Measurements from ENCODE around the gene USP7.

- TF ChIP-seq, protein P1, sequence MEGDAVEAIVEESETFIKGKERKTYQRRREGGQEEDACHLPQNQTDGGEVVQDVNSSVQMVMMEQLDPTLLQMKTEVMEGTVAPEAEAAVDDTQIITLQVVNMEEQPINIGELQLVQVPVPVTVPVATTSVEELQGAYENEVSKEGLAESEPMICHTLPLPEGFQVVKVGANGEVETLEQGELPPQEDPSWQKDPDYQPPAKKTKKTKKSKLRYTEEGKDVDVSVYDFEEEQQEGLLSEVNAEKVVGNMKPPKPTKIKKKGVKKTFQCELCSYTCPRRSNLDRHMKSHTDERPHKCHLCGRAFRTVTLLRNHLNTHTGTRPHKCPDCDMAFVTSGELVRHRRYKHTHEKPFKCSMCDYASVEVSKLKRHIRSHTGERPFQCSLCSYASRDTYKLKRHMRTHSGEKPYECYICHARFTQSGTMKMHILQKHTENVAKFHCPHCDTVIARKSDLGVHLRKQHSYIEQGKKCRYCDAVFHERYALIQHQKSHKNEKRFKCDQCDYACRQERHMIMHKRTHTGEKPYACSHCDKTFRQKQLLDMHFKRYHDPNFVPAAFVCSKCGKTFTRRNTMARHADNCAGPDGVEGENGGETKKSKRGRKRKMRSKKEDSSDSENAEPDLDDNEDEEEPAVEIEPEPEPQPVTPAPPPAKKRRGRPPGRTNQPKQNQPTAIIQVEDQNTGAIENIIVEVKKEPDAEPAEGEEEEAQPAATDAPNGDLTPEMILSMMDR (IDR thresholded peaks at IDR 0.05) = no peak
- TF ChIP-seq ZFX (IDR thresholded peaks at IDR 0.05; ENCODE audit: borderline replicate concordance) = no peak
Measured at GRCh38 chr16:8889893-8890548, 73.7 kb downstream of the USP7 start.

Data from 22Rv1 (cell line).